Epithelial cell of esophagus (primary cell): Measurements from ENCODE around the gene NXPH1.

ENCODE experiments used
- DNase-seq: peaks from one replicate; pipeline ENCODE4 v3.0.0; 2010; ENCODE audit warnings: low read depth
- H3K4me3 ChIP-seq: 2 replicates; pipeline ENCODE4 v1.5.1; 2011; ENCODE audit warnings: mild to moderate bottlenecking, low read length, control low read depth
- CTCF ChIP-seq: IDR thresholded peaks from 2 replicates; pipeline ENCODE4 v1.5.1; 2011; ENCODE audit warnings: low read depth, mild to moderate bottlenecking, low read length, control low read depth, inconsistent platforms; ENCODE audit not compliant: insufficient read depth; ENCODE audit errors: missing control alignments

The NXPH1 gene

GRCh38 chr7:8422177-8422576 lies 11.2 kb upstream of the NXPH1 start:
- H3K4me3 ChIP-seq = no peak overlapping the region
- TF ChIP-seq CTCF = no peak
- DNase-seq = no peak

- TF ChIP-seq CTCF = no peak
- DNase-seq = peak; percentile 43
- H3K4me3 ChIP-seq = no peak overlapping the region
Observed at GRCh38 chr7:8423057-8423456, 10.4 kb upstream of the NXPH1 start.

GRCh38 chr7:8425223-8425622 lies 8.2 kb upstream of the NXPH1 start:
- no peak for DNase-seq
- TF ChIP-seq CTCF = no peak

GRCh38 chr7:8430643-8431042 lies 2.8 kb upstream of the NXPH1 start:
- no peak overlapping the region for H3K4me3 ChIP-seq
- DNase-seq = no peak
- no peak for TF ChIP-seq CTCF

More at GRCh38 chr7:8425223-8425622, 8.2 kb upstream of the NXPH1 start:
- no peak overlapping the region for H3K4me3 ChIP-seq

- TF ChIP-seq CTCF = no peak
- no peak overlapping the region for H3K4me3 ChIP-seq
- DNase-seq = no peak
Observed at GRCh38 chr7:8434290-8435002, 1.0 kb downstream of the NXPH1 start.

GRCh38 chr7:8435095-8435494 lies 1.7 kb downstream of the NXPH1 start:
- TF ChIP-seq CTCF = no peak

GRCh38 chr7:8435590-8436545 lies 2.5 kb downstream of the NXPH1 start:
- DNase-seq = no peak
- no peak for TF ChIP-seq CTCF

More at GRCh38 chr7:8435095-8435494, 1.7 kb downstream of the NXPH1 start:
- no peak for DNase-seq
- no peak overlapping the region for H3K4me3 ChIP-seq

More at GRCh38 chr7:8435590-8436545, 2.5 kb downstream of the NXPH1 start:
- H3K4me3 ChIP-seq = no peak overlapping the region
